Omental fat pad (tissue), 4 donors: ENCODE results near the gene WBP1. TPM values are rescaled to one million over a fixed set of nuclear protein-coding genes. Genes with fewer than 3 reads are reported as not detected.

Experiments
- ATAC-seq: fragments of 150-250 bp; one replicate; pipeline ENCODE4 v1.9.1; 2016; ENCODE audit warnings: mild to moderate bottlenecking, moderate library complexity; ENCODE audit not compliant: low FRiP score
- DNase-seq: peaks from one replicate; pipeline ENCODE4 v3.0.0-alpha.2; 2019; ENCODE audit warnings: low spot score
- CTCF ChIP-seq, 3 donors: fragments of 450-650 bp; IDR thresholded peaks; one replicate each; pipeline ENCODE4 v1.5.1; 2016 to 2017; ENCODE audit warnings: antibody characterized with exemption in 3 of 3, mild to moderate bottlenecking in 3 of 3, moderate library complexity in 2 of 3
- total RNA-seq, 4 donors: library from RNA; depleted of rRNA; stranded (reverse); fragments of >200 nt; gene quantifications; one replicate each; pipeline ENCODE4 v1.1.0, GENCODE V29; 2016

Gene WBP1
- total RNA-seq, 4 donors from 2014 or later: 34.9 to 64.5 (median 44.3) TPM

GRCh38 chr2:74444498-74445318 is 13.5 kb upstream of the WBP1 start:
- no peak for ATAC-seq
- no peak for DNase-seq
- no peak for TF ChIP-seq CTCF (IDR thresholded peaks at IDR 0.05)

GRCh38 chr2:74447230-74447999 is 10.8 kb upstream of the WBP1 start:
- ATAC-seq: no peak
- no peak for DNase-seq
- TF ChIP-seq CTCF (IDR thresholded peaks at IDR 0.05): no peak

DNA sequence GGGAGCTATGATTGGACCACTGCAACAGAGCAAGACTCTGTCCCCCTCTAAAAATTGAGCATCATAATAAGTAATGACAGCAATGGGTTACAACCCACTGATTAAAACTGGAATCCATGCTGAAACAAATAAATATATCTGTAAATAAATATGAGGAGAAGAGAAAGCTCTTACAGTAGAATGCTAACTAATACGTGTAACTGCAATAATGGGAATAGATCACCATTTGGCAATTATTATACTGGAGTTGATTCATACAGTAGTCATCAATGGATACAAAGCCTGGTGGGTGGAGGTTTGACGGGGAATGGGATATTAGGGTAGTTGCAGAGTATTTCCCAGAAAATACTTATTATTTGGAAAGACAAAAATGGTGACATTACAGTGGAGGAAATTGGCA is 9.5 kb upstream of the WBP1 start:
- TF ChIP-seq CTCF (IDR thresholded peaks at IDR 0.05): no peak
- DNase-seq (no peak), ATAC-seq (no peak)

GRCh38 chr2:74450570-74451190 is 7.6 kb upstream of the WBP1 start:
- DNase-seq (no peak), ATAC-seq (no peak)
- TF ChIP-seq CTCF (IDR thresholded peaks at IDR 0.05): no peak

- peak; percentile 78 for ATAC-seq
- no peak for TF ChIP-seq CTCF (IDR thresholded peaks at IDR 0.05)
- peak; percentile 82 for DNase-seq
Observed at GRCh38 chr2:74454654-74455511, 3.4 kb upstream of the WBP1 start, which contains the start of gene INO80B. Gene INO80B, plus strand, starts transcription at chr2:74455087. Its CDS starts 30 bp downstream, at chr2:74455117.

GRCh38 chr2:74457129-74457548 is 1.1 kb upstream of the WBP1 start:
- DNase-seq (no peak), ATAC-seq (no peak)
- TF ChIP-seq CTCF (IDR thresholded peaks at IDR 0.05): no peak
